Hematopoietic multipotent progenitor cell treated with erythropoietin and hydrocortisone succinate and interleukin-3 and kit ligand, for 8 days (in vitro differentiated cells): Measurements from ENCODE around the gene MICAL3.
A peak's percentile ranks its signal among the peaks of the same experiment; 100 is the strongest.

Source experiments
- DNase-seq: peaks from one replicate; pipeline ENCODE4 v3.0.0-alpha.2; 2015

MICAL3 gene

GRCh38 chr22:17971711-17972110 is 52.6 kb downstream of the MICAL3 start:
- DNase-seq: no peak

DNA sequence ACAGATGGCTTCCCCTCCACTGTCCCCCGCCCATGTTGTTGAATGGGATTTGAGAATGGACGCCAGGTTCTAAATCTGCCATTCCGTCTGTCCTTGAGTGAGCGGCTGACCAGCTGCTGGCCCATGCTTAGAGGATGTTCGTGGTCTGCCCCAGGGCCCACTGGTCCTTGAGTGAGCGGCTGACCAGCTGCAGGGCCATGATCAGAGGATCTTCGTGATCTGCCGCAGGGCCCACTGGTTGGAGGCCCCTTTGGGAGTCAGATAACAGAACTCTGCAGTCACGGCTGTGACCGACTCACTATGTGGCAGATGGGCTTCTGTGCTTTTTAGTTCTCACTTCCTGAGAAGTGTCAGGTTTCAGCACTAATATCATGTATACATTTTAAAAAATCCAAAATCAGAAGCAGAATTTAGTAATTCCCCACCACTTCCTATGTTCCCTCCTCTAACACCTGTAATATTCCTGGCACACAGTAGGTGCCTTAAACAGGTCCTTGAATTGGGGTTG is 54.1 kb downstream of the MICAL3 start:
- peak; percentile 18 for DNase-seq

DNA sequence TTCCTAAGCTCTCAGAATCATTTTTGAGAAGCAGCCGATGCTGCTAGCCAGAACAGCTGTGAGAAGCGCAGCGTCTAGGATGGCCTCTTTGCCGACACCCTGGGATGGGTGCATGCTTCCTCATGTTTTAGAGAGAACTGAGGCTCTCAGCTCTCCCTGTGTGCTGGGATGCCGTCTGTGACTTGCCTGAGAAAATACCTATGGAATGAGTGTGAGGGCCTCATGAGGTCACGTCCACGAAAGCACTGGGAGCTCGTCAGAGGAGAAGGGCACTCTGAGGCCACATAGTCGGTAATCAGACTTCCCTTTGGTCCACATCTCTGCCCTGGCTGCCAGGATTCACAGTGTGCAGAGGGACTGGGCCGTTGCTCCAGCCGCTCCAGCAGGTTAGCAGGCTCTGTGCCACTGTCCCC is 54.7 kb downstream of the MICAL3 start:
- DNase-seq: no peak

GRCh38 chr22:17968126-17968525 is 56.2 kb downstream of the MICAL3 start:
- DNase-seq: no peak

GRCh38 chr22:17966403-17966717 is 58.0 kb downstream of the MICAL3 start:
- DNase-seq: no peak

DNA sequence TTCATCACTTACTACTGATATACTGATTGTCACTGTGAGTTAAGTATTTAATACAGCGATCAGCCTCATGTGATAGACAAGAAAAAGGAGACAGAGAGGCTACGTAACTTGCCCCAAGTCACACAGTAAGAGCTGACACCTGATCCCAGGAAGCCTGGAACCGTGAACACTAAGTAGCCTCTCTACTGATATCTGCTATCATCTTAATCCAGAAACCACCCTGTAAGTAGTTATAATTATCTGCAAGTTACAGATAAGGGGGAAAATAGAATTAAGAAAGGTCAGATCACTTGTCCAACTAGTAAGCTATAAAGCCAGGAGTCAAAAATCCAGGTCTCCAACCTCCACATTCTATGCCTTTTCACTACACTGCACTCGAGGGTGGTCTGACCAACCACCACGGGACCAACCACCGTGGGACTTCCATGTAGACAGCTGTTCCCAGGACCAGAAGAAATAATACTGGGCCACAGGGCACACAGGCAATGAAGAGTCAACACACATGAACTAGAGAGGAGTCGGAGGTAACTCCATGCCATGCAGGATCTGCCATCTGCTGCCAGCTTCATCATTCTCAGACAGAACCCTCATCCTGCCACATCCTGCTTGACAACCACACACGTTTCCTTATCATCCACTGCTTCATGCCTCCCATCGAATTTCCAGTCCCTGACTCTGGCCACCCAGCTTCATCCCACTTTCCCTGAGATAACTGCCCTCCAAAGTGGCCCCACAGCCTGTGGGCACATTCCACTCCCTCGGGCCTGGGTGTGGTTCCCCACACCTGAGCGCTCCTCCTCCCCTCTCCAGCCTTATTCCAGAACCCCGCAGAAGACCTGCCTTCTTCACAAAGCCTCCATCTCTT is 58.6 kb downstream of the MICAL3 start:
- peak; percentile 91 for DNase-seq

GRCh38 chr22:17964643-17965042 is 59.7 kb downstream of the MICAL3 start:
- no peak for DNase-seq

DNA sequence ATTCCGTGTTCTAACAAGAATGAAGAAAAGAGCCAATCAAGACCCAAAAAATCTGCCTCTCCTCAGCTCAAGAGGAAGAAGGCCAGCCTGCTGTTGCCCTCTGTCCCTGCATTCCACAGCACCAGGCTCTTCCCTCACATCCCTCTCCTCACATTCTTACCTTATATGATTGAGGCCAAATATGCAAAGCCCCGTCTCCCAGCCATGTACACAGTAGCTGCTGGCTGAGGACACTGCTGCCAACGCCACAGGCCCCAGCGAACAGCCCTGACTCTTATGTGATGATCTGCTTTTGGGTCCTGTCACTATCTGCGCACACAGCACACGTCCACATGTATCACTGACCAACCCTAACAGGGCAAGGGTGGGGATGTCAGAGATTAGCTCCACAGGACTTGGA is 60.2 kb downstream of the MICAL3 start:
- peak; percentile 65 for DNase-seq

DNA sequence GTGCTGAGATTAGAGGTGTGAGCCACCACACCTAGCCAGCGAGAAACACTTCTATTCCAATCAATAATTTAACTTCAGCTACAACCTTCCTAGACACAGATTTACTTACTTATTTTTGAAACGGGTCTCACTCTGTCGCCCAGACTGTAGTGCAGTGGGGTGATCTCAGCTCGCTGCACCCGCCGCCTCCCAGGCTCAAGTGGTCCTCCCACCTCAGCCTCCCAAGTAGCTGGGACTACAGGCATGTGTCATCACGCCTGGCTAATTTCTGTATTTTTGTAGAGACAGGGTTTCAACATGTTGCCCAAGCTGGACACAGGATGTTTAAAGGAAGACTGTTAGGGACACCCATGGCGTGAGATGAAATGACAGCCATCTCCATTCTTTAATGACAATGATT is 61.3 kb downstream of the MICAL3 start:
- no peak for DNase-seq

- DNase-seq: no peak
Observed at GRCh38 chr22:17962168-17962567, 62.2 kb downstream of the MICAL3 start.

- DNase-seq: no peak
Observed at GRCh38 chr22:17961446-17961729, 63.0 kb downstream of the MICAL3 start.

GRCh38 chr22:17960695-17961445 is 63.5 kb downstream of the MICAL3 start:
- DNase-seq: no peak

DNA sequence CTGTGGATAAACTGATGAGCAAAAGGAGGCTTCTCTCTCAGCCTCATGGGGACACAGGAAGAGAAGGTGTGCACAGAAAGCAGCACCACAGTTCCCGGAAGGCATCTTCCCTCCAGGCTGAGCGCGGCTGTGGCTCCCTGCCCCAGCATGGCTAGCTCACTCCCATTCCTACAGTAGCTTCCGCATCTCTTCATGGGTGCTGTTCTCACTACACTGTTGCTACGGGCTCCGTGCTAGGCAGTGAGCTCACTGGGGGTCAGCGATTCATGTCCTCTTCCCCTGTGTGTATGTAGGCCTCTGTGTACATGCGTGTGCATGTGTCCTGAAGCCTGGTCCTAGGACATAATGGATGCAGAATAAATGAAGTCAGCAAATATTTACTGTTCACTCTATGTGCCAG is 64.3 kb downstream of the MICAL3 start:
- no peak for DNase-seq

DNA sequence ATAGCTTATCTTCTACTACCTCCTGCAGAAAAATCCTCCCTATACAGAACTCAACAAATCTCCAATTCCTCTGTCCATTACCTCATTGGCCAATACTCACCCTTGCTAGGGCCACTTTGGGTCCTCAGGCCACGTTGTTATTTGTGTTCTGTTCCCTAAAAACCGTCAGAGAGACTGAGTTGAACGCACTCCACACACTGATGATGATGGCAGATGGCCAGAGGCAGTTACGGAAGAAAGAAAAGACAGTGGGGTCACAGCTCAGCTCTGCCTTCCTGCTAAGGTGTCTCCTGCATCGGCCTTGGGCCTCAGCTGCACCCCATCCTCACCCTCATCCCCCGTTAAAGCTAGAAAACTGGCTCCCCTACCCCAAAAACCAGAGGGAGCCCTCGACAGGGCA is 66.2 kb downstream of the MICAL3 start:
- DNase-seq: no peak

- no peak for DNase-seq
Observed at GRCh38 chr22:17957693-17958092, 66.7 kb downstream of the MICAL3 start.

DNA sequence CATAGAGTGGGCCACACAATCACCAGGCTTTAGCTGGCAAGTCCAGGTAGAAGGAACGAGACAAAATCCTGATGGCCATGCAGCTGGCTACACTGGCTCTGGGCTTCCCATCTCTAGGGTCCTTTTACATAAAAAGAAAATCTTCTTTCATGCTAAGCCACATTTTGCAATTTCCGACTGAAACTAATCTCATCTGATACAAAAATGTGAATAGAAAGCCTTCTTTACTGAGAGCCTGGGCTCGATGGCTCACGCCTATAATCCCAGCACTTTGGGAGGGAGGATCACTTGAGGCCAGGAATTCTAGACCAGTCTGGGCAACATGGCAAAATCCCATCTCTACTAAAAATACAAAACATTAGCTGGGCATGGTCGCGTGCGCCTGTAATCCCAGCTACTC is 67.2 kb downstream of the MICAL3 start:
- DNase-seq: no peak

DNA sequence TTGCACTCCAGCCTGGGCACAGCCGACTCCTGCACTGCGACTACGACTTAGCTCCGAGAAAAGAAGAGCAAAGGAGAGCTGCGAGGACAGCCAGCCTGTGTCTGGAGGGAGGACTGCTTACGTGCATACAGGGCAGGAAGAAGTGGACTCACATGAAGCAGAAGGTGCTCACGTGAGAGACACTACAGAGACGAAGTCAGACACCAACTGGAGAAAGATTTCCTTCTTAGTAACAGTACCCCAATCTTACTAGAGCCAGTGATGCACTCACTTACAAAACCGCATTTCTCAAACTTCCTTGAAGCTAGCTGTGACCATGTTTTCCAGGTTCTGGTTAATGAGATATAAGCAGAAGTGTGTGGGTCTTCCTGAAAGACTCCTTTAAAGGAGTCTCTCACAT is 67.7 kb downstream of the MICAL3 start:
- no peak for DNase-seq

DNA sequence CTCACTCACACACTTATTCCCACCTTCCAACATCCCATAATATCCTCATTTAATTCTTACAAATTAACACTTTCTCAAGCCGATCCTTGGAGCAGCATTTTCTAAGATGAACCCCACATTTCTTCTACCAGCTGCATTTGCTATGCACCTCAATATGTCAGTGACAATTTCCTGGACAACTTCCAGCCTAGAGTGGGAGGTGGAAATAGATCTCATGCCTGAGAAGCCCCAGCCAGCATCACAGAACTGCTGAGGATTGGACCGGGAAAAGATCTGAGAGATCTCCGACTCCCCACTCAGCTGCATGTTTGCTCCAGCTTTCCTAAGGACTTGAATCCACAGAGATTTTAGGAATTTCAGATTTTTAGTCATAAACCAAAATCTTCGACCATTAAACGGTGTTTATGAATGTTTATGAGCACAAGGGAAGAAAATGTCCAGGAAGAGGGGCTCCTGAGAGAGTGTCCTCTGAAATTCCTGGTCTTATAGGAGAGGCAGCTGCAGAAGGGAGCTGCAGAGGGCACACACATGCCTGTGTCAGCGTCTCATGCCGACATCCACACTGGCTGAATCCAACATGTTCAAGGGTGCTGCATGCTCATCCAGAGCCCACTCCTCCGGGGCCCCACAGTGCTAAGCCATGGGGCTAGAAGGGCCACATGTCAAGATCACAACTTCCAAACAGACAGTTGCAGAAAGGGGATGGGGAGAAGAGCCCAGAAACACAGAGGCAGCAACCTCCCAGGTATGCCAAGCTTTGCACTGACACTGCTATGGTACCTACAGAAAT is 68.6 kb downstream of the MICAL3 start:
- no peak for DNase-seq

GRCh38 chr22:17954860-17955587 is 69.3 kb downstream of the MICAL3 start:
- DNase-seq: no peak

- DNase-seq: no peak
Observed at GRCh38 chr22:17954200-17954859, 70.0 kb downstream of the MICAL3 start.

- DNase-seq: no peak
Observed at GRCh38 chr22:17953147-17953546, 71.2 kb downstream of the MICAL3 start.

DNA sequence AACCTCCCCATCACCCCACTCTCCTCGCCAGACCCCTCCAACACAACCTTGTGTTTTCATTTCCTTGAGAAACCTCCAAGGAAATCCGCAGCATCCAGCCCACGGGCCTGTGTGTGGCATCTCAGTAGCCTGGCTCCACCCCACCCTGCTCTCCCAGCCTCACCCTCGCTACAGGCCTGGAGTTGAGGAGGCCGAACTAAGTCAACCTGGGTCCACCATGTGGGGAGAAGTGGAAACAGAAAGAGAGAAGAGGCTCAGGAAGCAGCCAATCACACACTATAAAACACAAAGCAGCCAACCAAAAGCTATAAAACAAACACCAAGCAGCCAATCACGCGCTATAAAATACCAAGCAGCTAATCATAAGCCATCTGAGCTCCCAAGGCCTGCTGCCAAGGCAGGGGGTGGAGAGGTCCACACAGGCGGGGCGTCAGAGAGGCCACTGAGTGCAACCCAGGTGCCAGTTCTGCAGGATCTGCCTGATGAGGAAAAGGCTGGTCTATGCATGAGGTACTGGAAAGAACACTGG is 72.0 kb downstream of the MICAL3 start:
- DNase-seq: peak; percentile 89
